Sigmoid colon (tissue), 7 donors: ENCODE results near the gene PMM2. TPM values are rescaled to one million over a fixed set of nuclear protein-coding genes. Genes with fewer than 3 reads are reported as not detected.

Experiments used
- DNase-seq: peaks from one replicate; pipeline ENCODE4 v3.0.0-alpha.2; 2019
- H3K27ac ChIP-seq, 4 donors: fragments of 200-600 bp; sonication (generic); one replicate each; pipeline ENCODE4 v1.5.1; 2016 to 2019; ENCODE audit warnings: mild to moderate bottlenecking in 1 of 4
- H3K27me3 ChIP-seq, 3 donors: fragments of 200-600 bp; sonication (generic); one replicate each; pipeline ENCODE4 v1.5.1; 2019; ENCODE audit warnings: mild to moderate bottlenecking in 1 of 3
- H3K36me3 ChIP-seq, 4 donors: fragments of 200-600 bp; sonication (generic); one replicate each; pipeline ENCODE4 v1.5.1; 2016 to 2019
- H3K4me1 ChIP-seq, 4 donors: fragments of 200-600 bp; sonication (generic); one replicate each; pipeline ENCODE4 v1.5.1; 2017 to 2019
- H3K4me3 ChIP-seq, 4 donors: fragments of 200-600 bp; sonication (generic); one replicate each; pipeline ENCODE4 v1.5.1; 2017 to 2019; ENCODE audit warnings: mild to moderate bottlenecking in 2 of 4, moderate library complexity in 1 of 4
- H3K9me3 ChIP-seq, 4 donors: fragments of 200-600 bp in 3 of 4; sonication (generic) in 3 of 4; one replicate each; pipeline versions ENCODE4 v1.5.1 to v1.6.1; 2013 to 2019
- EP300 ChIP-seq, 4 donors: sonication (generic); formaldehyde crosslinking; IDR thresholded peaks; one replicate each; pipeline ENCODE4 v1.6.1; 2017; ENCODE audit warnings: antibody characterized with exemption in 4 of 4
- POLR2A ChIP-seq, 2 donors: fragments of 450-650 bp; IDR thresholded peaks; one replicate each; pipeline ENCODE4 v1.6.1; 2016; ENCODE audit warnings: antibody characterized with exemption in 2 of 2, mild to moderate bottlenecking in 2 of 2, moderate library complexity in 2 of 2
- POLR2AphosphoS5 ChIP-seq, 4 donors: sonication (generic); formaldehyde crosslinking; IDR thresholded peaks; one replicate each; pipeline ENCODE4 v1.6.1; 2017; ENCODE audit warnings: antibody characterized with exemption in 4 of 4
- WGBS, 2 donors: extraction: QIAGEN DNeasy Blood & Tissue Kit; methylation state at CpG; one replicate each; pipeline ENCODE4 v1.1.7; 2013; 5-methylcytosine and 5-hydroxymethylcytosine counted together
- intact Hi-C: fragments of 100-400 bp; cut with DNase I; formaldehyde crosslinking; loops from one replicate; pipeline ENCODE4 v1.15.1; 2023
- polyA plus RNA-seq, 3 donors: library from polyadenylated mRNA; stranded (reverse); fragments of 200-250 nt; gene quantifications; one replicate each; pipeline ENCODE4 v1.2.3, GENCODE V29; 2013
- total RNA-seq, 4 donors: library from RNA; depleted of rRNA; stranded (reverse); fragments of >200 nt; gene quantifications; one replicate each; pipeline ENCODE4 v1.1.0, GENCODE V29; 2016
- TF ChIP-seq, protein P1 (sequence below), 4 experiments: fragments of 450-650 bp in 3 of 4; fragments of 200-600 bp in 1 of 4; IDR thresholded peaks; one replicate each; pipeline ENCODE4 v1.5.1; 2016 to 2019; ENCODE audit warnings: antibody characterized with exemption in 4 of 4, mild to moderate bottlenecking in 3 of 4, moderate library complexity in 2 of 4
- donor health status: healthy with polysubstance abuse.
- donor health status: Bipolar disorder and iron deficiency.
- donor health status: healthy.

Gene PMM2
- total and polyA plus RNA-seq, 7 donors = 13.6 to 52.4 (median 22.1) TPM

DNA sequence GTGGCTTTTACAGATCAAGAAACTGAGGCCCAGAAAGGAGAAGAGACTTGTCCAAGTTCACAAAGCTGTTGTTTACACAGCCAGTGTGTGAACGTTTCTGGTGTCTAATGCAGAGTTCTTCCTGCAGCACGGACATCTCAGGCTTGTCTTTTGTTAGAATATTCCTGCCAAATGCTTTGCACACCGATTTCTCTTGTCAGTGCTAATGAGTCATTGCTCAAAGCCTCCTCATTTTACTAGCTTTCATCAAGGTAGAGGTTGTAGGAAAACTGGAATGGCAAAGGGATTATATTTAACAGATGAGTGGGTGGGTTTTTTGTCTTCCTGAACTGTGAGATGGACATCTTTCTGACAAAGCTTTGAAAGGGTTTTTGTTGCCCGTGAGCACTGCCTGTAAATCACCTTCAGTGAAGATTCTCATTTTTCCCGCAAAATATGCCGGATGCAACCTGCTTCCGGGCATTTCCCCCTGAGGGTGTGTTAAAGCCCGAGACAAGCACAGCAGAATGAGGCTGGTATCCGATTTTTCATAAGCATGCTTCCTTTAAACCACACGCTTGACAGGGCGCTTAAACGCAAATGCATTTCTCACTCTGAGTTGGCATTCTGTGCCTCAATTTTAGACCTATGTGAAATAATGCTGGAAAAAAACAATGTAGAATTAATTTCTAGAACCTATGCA, 14.7 kb downstream of the PMM2 start:
- WGBS, 2 donors = 74 to 88% methylated on average over 12 of the region's 12 CpGs
- Histone ChIP-seq H3K9me3 (no peaks in the 10 kb centered on the region), H3K27me3 (no peaks in the 10 kb centered on the region), H3K27ac (no peak overlapping the region), H3K36me3 (peaks cover 38 to 100% (median 71%) of the 10 kb centered on the region in 4 donors), H3K4me3 (no peak overlapping the region), H3K4me1 (no peaks in the 10 kb centered on the region)
- no peak for DNase-seq
- TF ChIP-seq POLR2AphosphoS5 (IDR thresholded peaks at IDR 0.05) = no peak
- TF ChIP-seq POLR2A (IDR thresholded peaks at IDR 0.05) = no peak
- no peak for TF ChIP-seq EP300 (IDR thresholded peaks at IDR 0.05)
- TF ChIP-seq, protein P1, sequence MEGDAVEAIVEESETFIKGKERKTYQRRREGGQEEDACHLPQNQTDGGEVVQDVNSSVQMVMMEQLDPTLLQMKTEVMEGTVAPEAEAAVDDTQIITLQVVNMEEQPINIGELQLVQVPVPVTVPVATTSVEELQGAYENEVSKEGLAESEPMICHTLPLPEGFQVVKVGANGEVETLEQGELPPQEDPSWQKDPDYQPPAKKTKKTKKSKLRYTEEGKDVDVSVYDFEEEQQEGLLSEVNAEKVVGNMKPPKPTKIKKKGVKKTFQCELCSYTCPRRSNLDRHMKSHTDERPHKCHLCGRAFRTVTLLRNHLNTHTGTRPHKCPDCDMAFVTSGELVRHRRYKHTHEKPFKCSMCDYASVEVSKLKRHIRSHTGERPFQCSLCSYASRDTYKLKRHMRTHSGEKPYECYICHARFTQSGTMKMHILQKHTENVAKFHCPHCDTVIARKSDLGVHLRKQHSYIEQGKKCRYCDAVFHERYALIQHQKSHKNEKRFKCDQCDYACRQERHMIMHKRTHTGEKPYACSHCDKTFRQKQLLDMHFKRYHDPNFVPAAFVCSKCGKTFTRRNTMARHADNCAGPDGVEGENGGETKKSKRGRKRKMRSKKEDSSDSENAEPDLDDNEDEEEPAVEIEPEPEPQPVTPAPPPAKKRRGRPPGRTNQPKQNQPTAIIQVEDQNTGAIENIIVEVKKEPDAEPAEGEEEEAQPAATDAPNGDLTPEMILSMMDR (IDR thresholded peaks at IDR 0.05) = no peak
- intact Hi-C loops = no loop called here

DNA sequence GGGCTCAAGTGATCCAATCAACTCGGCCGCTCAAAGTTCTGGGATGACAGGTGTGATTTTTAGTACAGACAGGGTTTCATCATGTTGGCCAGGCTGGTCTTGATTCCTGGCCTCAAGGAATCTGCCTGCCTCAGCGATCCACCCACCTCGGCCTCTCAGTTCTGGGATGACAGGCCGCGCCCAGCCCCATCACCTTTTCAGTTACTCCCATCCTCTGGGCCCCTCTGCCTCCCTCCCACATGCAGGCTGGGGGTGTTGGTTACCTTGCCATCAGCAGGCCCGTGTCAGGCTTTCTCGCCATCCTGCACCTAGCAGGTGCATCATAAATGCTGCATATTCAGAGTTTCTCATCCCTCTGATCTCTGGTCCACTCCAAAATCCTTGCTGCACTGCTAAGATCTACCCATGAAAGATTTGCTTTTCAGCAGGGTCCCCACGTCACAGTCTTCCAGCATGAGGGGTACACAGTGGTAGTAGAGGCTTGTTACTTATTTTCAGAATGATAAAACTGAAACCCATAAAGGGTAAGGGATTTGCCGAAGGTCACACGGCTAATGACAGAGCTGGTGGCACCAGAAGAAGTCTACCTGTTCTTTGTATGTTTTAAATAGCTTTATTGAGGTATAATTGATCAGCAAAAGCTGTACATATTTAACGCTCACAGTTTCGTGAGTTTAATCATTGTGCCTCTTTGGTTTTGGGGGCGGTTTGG, 16.6 kb downstream of the PMM2 start:
- peaks cover 38 to 100% (median 61%) of the 10 kb centered on the region in 4 donors for H3K36me3 ChIP-seq
- WGBS, 2 donors = 91 to 92% methylated on average over 14 of the region's 14 CpGs

DNA sequence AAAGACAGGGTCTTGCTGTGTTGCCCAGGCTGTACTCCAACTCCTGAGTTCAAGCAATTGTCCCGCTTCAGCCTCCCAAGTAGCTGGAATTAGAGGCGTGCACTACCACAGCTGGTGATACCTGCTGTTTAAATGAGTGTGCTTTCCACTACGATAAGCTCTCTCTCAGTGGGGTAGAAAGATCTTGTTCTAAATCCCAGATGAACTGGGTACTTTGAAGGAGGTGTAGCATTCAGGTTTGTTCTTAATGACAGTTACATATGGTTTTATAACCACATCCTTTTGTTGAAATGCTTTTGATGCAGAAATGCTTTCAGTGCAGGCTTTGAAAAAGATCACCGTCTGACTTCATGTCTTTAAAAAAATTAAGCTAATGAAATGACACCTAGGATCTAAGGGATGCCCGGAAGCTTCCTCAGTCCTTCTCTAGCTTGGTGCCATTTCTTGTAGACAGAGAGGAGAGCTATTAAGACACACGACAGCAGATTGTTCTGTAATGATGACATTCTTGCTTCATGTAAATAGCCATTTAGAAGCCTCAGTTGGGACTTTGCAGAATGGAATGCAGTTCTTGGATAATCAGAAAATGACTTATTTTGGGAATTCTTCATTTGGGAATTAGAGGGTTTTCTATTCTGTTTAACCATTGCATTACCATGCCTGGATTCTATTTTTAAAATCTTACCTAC, 19.5 kb downstream of the PMM2 start:
- intact Hi-C loops = no loop called here
- Histone ChIP-seq H3K27me3 (no peaks in the 10 kb centered on the region), H3K4me1 (no peaks in the 10 kb centered on the region), H3K36me3 (peaks cover 38 to 91% (median 50%) of the 10 kb centered on the region in 4 donors), H3K9me3 (no peaks in the 10 kb centered on the region), H3K4me3 (no peak overlapping the region), H3K27ac (no peak overlapping the region)
- TF ChIP-seq POLR2AphosphoS5 (IDR thresholded peaks at IDR 0.05) (no peak), POLR2A (IDR thresholded peaks at IDR 0.05) (no peak)
- DNase-seq = no peak
- WGBS, 2 donors = 73 to 87% methylated on average over 6 of the region's 6 CpGs

More for the DNA sequence above, 16.6 kb downstream of the PMM2 start:
- no peak for DNase-seq
- intact Hi-C loops = no loop called here
- no peaks in the 10 kb centered on the region for H3K9me3 ChIP-seq
- no peak overlapping the region for H3K4me3 ChIP-seq
- no peaks in the 10 kb centered on the region for H3K27me3 ChIP-seq
- no peak overlapping the region for H3K27ac ChIP-seq
- TF ChIP-seq EP300 (IDR thresholded peaks at IDR 0.05) (no peak), POLR2A (IDR thresholded peaks at IDR 0.05) (no peak), POLR2AphosphoS5 (IDR thresholded peaks at IDR 0.05) (no peak)
- TF ChIP-seq, protein P1 (IDR thresholded peaks at IDR 0.05) = no peak
- H3K4me1 ChIP-seq = no peaks in the 10 kb centered on the region

DNA sequence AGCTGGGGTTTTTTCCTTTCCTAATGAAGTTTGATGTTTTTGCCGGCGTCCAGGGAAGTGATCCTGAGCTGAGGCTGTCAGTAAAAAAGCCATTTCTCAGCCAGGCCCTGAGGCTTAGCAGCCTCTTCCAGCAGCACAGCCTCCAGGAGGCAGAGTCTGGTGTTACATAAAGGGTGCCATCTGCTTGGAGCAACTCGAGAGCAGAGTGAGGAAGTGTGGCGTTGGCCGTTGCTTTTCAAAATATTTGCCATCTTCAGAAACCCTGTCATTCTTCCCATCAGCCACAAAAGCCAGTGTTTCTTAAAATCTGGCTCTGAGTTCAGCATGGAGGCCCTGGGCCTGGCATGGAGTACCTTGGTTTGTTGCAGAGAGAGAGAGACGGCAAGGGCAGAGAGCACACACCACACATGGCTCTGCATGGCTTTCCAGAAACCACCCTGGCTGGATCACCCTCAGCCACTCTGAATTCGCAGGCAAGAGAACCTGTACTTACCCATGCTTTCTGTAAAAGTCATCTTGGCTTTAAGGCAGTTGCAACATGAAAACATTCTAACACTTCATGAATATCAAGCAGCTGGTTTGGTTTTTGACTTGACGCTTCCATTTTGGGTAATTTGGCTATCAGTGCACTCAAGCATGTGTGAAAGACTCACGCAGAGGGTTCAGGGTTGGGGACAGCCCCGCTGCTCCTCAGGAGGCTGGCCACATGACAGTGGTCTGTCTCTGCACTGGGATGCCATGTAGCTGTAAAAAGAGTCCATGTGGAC, 21.0 kb downstream of the PMM2 start:
- no peak for TF ChIP-seq EP300 (IDR thresholded peaks at IDR 0.05)
- TF ChIP-seq POLR2A (IDR thresholded peaks at IDR 0.05) = no peak
- TF ChIP-seq, protein P1 (IDR thresholded peaks at IDR 0.05) = no peak
- no peak for TF ChIP-seq POLR2AphosphoS5 (IDR thresholded peaks at IDR 0.05)
- Histone ChIP-seq H3K4me1 (no peaks in the 10 kb centered on the region), H3K9me3 (no peaks in the 10 kb centered on the region), H3K27ac (no peak overlapping the region), H3K27me3 (no peaks in the 10 kb centered on the region), H3K36me3 (peaks cover 22 to 75% (median 36%) of the 10 kb centered on the region in 4 donors), H3K4me3 (no peak overlapping the region)
- no peak for DNase-seq
- WGBS, 2 donors = 82 to 90% methylated on average over 10 of the region's 10 CpGs
- intact Hi-C loops = no loop called here
